GM18508 (cell line): ENCODE data around the gene KIAA1755.

Experiments used
- ATAC-seq: cut with Tn5 transposase; IDR thresholded peaks from one replicate; pipeline ENCODE4 v1.9.1; 2021; ENCODE audit warnings: moderate number of reproducible peaks; ENCODE audit not compliant: insufficient read depth, unreplicated experiment

Gene KIAA1755

DNA sequence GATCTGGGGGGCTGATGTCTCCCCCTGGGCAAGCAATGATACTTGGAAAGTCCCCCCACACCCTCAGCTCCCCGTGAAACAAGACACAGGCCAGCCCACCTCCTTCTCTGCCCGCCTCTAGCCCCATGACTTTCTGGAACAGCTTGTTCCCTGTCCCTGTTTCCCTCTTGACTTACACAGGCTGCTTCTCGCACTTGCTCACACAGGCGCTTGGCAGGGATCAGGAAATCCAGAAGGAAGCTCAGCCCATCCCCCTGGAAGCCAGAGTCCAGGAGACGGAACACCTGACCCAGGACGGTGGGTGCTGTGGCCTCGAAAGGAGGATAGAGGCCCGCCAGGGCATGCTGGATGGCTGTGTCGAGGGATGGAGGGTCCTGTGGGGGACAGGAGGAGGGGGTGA is 14.8 kb downstream of the KIAA1755 start:
- ATAC-seq: no peak

DNA sequence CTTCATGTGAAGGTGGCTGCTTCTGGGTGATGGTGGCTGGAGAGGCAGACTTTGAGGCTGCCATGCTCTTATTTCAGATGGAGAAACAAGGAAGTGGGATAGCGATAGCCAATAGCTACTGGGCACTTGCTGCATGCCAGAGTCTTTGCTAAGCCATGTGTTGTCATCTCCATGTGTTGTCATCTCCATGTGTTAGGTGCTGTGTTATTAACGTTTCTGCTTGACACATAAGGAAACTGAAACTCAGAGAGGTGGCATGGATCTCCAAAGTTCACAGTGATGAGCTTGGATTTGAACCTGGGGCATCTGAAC is 16.9 kb downstream of the KIAA1755 start:
- no peak for ATAC-seq

DNA sequence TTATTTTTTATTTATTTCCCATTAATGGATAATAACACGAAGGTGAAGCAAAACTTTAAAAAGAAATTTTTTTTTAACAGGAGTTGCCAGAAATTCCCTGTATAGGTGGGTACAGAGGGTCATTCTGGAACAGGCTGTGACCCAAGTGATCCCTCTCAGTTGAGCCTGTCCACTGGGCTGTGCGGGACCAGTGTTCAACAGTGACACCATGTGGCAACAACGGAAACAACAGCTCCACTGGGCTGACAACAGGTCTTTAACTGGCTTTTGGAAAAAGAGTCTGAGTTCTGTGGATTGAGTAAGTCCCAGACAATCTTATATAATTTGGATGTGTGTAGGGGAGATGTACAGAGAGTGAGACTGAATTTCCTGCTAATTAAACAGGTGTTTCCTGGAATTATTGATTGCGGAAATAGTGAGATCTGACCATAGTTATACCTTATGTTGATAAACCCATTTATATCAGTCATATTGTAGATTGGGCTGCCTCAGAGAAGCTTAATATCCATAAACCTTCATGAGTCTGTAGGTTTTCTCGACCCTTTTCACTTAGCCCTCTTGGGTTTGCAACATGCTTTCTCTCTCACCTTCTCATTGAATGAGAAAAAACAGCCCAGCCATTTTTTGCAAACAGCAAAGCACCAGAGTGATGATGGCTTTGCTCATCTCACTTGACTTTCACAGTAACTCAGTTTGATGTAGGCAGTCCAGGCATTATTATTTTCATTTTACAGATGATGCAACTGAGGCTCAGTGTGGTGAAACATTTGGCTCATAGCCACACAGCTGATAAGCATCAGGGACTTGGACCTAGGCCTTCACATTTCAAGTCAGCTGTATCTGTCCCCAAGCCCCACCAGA is 17.5 kb downstream of the KIAA1755 start:
- ATAC-seq: no peak

DNA sequence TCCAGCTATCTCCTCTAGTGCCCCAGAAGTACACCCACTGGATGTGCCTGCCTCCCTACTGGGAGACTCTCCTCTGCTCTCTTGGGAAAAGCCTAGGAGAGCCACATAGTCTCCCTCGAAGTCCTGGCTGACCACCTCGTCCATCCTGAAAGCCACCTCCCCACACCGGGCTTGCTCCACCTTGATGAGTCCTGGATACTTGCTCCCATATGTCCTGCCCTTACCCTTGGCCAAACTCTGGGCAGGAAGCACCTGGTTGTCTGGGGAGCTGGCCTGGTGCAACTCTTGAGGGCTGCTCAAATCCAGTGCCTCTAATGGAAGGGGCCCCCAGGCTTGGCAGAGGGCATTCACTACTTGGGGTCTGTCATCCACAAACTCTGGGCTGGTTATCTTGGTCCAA is 19.3 kb downstream of the KIAA1755 start:
- no peak for ATAC-seq

DNA sequence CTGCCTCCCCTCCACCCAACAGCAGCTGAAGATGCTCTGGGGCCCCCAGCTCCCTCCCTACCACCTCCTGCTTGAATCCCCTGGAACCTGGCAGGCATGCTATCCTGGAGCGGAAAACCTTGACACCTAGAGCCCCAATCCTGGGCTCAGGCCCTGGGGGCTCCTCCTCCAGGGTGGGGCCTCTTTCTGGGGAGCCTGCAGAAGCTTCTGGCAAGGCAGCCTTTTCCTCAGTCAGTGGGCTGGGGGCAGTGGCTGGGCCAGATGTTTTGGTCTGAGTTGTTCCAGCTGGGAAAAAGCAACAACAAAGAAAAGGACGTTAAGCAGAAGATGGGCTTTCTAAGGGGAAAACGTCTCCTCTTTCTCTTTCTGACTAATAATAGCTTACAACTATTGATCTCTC is 21.1 kb downstream of the KIAA1755 start:
- ATAC-seq: no peak

DNA sequence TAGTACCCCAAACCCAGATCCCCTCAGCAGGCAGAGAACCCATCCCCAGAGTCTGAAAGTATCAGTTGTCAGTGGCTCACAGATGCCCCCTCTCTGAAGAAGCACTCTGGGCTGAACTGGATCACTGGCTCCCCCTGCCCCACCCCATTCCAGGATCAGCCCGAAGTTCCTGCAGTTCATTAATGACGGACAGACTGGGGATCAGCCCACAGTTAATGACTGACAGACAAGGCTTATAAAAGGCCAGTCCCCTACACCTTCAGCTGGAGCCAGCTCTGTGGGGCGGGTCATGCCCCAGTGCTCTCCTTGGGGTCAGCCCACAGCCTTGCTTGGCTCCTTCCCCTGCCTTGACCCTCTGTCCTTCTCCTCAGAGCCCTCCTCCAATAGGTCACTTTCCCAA is 21.7 kb downstream of the KIAA1755 start:
- no peak for ATAC-seq

DNA sequence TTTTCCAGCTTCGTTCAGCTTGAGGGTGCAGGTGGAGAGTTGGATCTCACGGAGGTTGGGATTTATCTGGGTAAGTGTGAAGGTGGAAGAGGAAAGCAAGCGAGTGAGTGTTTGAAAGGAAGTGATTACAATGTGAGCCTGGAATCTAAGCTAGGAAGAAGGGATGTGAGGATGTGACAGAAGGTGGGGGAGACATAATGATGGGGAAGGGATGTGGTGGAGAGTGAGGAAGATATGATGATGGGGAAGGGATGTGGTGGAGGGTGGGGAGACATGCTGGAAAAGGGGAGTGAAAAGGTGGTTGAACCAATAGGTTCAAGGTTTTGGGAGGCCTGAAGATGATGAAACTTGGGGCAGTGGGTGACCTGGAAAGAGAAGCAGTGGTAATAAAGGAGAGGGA is 23.2 kb downstream of the KIAA1755 start:
- no peak for ATAC-seq

DNA sequence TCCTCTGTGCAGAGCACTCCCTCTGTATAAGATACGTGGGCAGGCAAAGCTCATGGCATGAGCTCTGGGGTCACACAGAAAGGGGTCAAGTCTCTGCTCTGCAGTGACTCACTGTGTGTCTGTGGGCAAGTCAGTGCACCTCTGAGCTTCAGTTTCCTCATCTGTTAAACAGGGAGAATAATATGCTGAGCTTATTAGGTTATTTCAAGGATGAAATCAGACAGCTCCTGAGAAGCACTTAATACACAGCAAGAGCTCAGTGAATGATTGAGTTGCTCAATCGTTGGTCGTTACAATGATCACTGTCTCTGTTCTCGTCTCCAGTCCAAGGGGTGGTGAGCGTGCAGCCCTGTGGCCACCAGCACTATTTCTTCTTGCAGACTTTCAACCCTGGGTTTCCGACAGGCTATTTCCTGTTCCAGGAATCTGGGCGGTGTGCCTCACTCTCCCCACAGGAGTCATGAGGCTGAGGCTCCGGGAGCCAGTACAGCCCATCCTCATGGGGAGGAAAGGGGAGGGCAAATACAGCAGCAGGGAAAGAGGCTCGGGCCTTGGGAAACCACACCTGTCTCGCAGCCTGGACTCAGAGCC is 28.9 kb downstream of the KIAA1755 start:
- ATAC-seq: no peak

DNA sequence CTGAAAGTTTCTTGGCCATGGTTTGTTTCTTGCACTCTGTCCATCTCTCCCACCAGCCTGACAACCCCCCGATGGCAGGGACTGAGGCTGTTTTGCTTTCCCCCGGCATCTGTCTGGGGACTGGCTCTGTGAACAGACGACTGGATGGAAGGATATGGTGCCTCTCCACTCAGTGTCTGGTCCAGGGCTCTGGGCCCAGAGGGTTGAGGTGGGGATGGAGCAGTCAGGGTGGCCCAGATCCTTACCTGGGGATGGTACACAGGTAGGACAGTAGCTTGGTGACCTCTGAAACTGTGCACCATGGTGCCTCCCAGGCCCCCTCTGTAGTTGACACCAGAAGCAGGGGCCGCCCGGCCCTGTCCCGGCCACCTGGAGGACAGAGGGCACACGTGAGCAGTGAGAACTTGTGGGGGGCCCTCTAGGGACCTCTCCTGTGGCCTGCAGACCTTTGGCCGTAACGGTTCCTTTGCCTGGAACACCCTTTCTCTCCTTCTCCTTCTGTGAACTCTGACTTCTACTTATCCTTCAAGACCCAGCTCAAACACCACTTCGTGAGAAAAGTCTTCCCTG is 29.5 kb downstream of the KIAA1755 start:
- no peak for ATAC-seq

DNA sequence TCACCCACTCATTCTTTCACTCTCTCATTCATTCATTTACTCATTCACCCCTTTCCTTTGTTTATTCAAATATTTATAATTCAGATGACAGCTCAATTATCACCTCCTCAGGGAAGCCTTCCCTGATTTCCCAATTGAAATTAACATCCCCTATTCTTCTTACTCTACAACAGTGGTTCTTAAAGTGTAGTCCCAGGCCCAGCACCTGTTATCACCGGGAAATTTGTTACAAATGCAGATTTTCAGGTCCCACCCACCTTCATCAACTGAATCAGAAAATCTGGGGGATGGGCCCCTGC is 30.3 kb downstream of the KIAA1755 start:
- ATAC-seq: no peak

DNA sequence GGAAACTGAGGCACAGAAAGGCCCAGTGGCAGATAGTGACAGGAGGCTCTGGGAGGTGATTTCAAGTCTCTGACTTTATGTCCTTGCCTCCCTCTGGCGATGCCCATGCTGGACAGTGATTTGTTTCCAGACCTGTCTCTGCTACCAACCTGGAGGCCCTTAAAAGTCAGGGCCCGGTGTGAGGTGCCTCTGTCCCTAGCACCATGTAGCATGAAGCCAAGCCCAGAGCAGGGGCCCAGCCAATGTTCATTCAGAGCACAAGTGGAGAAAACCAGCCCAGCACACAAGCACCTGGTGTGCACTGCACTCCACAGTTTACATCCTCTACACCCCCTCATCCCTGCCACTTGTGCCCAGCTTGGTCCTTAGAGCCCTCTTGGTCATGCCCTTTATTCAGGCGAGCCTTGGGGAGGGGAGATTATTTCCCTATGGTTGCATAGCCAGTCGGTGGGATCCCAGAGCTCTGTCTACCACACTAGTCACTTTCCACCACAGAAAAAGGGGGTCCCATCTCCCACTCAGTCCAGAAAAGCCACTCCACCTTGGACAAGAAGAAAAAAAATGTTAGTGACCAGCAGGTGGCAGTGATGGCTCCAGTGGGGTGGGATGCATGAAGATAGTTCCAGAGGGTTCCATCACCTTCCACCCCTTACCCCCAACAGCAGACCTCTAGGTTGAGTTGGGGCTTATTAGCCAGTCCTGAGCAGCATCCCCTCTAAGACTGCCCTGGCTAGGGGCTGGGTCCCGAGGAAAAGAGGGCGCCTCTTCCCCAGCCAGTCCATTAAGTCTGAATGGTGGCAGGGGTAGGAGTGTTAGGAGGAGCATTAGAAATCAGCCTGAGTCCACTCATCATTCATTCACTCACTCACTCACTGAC is 30.9 kb downstream of the KIAA1755 start:
- no peak for ATAC-seq

DNA sequence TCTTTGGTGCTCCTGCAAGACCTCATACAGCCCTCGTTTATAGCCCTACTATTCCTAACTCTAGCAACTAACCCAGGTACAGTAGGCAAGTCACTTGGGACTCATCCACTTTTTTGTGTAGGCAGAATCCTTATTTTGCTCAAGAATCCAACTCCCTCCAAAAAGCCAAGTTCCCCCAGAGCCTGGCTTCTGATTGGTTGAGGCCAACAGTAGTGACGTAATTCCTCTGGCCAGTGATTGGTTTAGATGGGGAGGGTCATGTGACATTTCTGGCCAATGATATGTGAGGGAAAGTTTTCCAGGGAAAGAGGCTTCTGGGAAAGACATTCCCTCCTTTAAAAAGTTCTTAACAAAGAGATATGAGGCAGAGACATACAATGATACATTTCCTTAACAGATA is 32.1 kb downstream of the KIAA1755 start:
- ATAC-seq: no peak

DNA sequence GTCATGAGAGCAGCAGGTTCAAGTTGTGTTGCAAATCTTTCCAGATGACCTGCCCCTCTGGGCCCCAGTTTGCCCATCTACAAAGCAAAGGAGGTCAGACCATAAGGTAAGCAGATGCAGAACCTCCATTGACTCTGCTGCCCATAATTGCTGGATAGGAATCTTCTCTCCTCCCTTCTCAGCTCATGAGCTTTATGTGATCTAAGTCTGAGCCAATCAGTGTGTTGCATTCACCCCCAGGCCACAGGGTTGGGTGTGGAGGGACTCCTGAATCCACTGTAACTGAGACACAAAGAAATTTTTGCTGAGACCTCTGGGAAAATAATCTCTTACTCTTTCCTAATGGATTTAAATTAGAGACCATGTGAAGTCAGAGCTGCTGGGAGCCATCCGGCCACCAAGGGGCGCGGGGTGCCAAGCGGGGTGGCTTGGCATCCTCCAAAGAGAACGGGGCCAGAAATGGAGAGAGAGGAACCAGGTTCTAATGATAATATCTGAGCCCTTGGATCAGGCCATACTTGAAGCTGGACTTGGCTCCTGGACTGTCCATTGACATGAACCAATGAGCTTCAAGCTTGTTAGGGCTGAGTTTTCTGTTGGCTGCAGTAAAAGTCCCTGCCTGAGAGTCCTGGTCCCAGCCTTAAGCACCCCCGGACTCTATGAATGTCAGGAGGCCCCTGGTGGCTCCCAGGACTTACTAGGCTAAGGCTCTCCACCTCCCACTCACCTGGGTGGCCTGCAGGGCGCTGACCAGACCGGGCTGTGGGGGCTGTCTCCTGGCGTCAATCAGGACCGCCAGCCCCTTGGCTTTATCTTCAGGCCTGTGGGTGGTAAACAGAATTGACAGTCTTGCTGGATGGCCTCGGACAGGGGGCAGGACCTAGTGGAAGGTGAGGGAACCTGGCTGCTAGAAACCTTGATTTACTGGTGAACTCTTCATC is 32.8 kb downstream of the KIAA1755 start:
- no peak for ATAC-seq

DNA sequence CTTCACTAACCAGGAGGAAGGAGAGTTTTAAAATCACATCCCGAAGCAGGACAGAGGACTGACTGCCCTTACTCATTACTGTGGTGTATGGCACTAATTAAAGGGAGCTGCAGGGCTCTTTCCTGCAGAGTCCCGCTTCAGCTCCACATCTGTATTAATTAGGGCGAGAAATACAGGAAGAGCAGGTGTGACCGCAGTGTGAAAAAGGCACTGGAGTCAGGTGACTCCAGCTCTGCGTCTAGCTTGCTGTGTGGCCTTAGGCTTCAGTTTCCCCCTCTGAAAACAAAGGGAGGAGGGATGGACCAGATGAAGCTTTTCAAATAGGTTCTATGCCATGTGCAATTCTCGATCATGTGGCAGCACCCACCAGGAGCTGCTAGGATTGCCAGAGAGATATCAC is 34.0 kb downstream of the KIAA1755 start:
- ATAC-seq: no peak

DNA sequence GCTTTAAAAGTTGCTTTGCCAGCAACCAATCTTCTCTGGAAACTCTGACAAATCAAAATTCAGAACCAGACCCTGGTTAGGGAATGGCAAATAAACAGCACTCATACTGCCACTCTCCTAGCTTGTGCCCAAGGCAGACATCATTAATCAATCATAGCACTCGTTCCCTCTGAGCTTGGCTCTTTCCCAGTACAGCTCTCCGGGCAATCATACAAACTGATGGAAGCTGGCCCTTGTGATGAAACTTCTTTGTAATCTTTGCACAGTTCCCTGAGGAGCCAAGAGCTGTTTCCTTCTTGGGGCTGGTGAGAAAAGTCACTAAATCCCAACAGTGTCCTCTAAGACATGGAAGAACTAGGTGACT is 34.7 kb downstream of the KIAA1755 start:
- no peak for ATAC-seq

DNA sequence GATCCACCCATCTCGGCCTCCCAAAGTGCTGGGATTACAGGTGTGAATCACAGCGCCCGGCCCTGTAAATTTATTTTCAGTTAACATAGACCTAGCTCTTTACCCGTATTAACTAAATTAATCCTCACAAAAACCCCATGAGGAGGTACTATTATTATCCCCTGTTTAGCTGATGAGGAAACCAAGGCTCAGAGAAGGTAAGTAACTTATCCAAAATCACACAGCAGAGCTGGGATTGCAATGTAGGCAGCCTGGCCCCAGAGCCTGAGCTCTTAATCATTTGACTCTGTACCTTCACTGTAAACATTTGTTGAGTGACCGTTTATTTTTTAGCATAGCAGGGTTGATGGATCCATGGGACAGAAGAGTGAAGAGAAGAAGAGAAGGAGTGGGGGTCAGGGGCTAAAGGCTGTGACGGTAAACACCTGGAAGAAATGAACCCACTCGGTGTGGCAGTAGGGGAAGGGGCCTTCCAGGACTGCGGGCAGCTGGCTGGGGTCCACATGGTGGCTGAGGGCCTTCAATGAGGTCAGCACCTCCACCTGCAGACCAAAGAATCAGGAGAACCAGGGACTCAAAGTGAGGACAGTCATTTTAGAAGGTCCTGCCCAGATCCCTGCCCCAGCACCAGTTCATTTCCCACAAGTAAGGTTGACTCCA is 35.2 kb downstream of the KIAA1755 start:
- no peak for ATAC-seq

DNA sequence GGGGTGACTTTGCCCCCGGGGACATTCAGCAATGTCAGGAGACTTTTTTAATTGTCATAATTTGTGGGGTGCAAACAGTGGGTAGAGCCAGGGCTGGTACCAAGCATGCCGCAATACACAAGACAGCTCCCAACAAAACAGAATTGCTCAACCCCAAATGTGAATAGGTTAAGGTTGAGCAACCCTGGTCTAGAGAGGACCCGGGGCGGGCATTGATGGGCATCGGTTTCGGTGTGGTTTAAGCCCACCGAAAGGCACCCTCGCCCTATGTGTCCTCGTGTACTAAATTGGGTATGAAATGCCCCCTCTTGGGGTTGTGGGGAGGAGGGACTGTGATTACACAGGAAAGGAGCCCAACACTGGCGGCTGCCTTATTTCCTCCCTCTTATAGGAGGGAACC is 36.0 kb downstream of the KIAA1755 start:
- no peak for ATAC-seq

DNA sequence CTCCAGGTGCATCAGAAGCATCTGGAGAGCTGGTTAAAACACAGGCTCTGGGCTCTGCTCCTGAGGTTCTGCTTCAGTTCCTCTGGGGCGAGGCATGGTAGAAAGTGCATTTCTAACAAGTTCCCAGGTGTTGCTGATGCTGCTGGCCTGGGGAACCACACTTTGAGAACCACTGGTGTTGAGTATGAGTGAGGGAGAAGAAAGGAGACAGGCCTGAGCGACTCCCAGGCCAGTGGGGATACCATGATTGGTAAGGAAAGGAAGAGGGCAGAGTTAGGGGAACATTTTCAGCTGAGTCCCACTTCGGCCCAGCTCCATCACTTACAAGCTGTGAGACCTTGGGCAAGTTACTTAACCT is 36.8 kb downstream of the KIAA1755 start:
- ATAC-seq: no peak

DNA sequence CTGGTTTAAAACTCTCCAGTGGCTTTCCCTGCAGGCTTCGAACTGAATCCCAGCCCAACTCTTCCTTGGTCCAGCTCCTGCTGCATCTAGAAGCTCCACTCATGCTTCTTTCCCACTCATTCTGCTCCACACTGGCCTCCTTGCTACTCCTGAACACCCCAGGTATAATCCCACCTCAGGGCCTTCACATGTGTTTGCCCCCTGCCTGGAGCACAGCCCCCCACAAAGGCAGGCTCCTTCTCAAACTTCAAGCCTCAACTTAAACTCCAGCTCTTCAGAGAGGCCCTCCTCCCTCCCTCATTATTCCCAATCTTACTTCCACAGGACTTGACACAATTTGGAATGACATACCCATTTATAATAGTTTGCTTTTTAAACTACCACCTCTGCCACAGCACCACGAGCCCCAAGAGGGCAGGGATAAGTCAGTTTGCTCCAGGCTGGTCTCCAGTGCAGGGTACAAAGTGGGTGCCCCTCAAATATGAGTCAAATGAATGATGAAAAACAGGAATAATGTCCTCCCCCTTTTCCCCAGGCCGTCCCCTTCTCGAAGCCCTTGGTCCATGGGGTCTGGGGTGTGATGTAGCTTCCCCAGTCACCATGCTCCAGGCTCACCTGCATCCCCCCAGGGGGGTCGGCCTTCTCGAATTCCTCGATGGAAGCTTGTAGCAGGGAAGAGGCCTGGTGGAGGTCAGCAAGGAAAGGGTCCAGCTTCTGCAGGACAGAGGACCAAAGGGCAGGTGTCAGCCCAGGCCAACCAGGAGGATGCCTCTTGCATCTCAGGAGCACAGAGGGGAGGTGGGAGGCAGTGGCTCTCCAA is 37.4 kb downstream of the KIAA1755 start:
- no peak for ATAC-seq
